HuH-7 (cell line): ENCODE data around the gene OSBPL7.

Experiments
- DNase-seq: peaks from one replicate; pipeline ENCODE4 v3.0.0; 2011; ENCODE audit warnings: low spot score

OSBPL7 gene

GRCh38 chr17:47821424-47822391, at the start of gene OSBPL7:
TSS of gene OSBPL7 (minus strand) at chr17:47821794. CDS start at chr17:47820278, 1,516 bp downstream.
- peak; percentile 61 for DNase-seq

- DNase-seq, result no peak
Measured at GRCh38 chr17:47871048-47871447, 49.5 kb upstream of the OSBPL7 start.

GRCh38 chr17:47870056-47870455, 48.5 kb upstream of the OSBPL7 start:
- no peak for DNase-seq

- DNase-seq, result no peak
Measured at GRCh38 chr17:47869114-47869513, 47.5 kb upstream of the OSBPL7 start.

- DNase-seq, result no peak
Measured at GRCh38 chr17:47867813-47868533, 46.4 kb upstream of the OSBPL7 start.

GRCh38 chr17:47866941-47867340, 45.3 kb upstream of the OSBPL7 start:
- DNase-seq, result no peak

- DNase-seq, result no peak
Measured at GRCh38 chr17:47864791-47865216, 43.2 kb upstream of the OSBPL7 start.

- no peak for DNase-seq
Measured at GRCh38 chr17:47862621-47863440, 41.2 kb upstream of the OSBPL7 start.

- DNase-seq, result no peak
Measured at GRCh38 chr17:47860386-47860785, 38.8 kb upstream of the OSBPL7 start.

GRCh38 chr17:47857551-47858455, 36.2 kb upstream of the OSBPL7 start:
- DNase-seq, result no peak

- no peak for DNase-seq
Measured at GRCh38 chr17:47856830-47857229, 35.2 kb upstream of the OSBPL7 start.

GRCh38 chr17:47855737-47856136, 34.1 kb upstream of the OSBPL7 start:
- no peak for DNase-seq

GRCh38 chr17:47853616-47854015, 32.0 kb upstream of the OSBPL7 start:
- no peak for DNase-seq

- no peak for DNase-seq
Measured at GRCh38 chr17:47852113-47852949, 30.7 kb upstream of the OSBPL7 start.

GRCh38 chr17:47851764-47852112, 30.1 kb upstream of the OSBPL7 start:
- DNase-seq, result no peak

GRCh38 chr17:47850692-47851573, 29.3 kb upstream of the OSBPL7 start, which contains the start of gene SP6:
TSS of gene SP6 (minus strand) at chr17:47851163. CDS start at chr17:47848429, 2,734 bp downstream.
- DNase-seq, result peak; percentile 86

- DNase-seq, result no peak
Measured at GRCh38 chr17:47850373-47850691, 28.7 kb upstream of the OSBPL7 start.

GRCh38 chr17:47848198-47848513, 26.6 kb upstream of the OSBPL7 start:
- DNase-seq, result no peak
